NCI-H1105 (cell line): Measurements from ENCODE around the gene COL8A1.
"Not testable (repeated sequence)": the region's sequence is repeated elsewhere in the genome, so short reads cannot be mapped to it uniquely, and the experiment has no call there.

ENCODE experiments used
- DNase-seq: peaks from one replicate; lab custom pipeline; 2025; lab: John Stamatoyannopoulos, UW

Gene COL8A1

DNA sequence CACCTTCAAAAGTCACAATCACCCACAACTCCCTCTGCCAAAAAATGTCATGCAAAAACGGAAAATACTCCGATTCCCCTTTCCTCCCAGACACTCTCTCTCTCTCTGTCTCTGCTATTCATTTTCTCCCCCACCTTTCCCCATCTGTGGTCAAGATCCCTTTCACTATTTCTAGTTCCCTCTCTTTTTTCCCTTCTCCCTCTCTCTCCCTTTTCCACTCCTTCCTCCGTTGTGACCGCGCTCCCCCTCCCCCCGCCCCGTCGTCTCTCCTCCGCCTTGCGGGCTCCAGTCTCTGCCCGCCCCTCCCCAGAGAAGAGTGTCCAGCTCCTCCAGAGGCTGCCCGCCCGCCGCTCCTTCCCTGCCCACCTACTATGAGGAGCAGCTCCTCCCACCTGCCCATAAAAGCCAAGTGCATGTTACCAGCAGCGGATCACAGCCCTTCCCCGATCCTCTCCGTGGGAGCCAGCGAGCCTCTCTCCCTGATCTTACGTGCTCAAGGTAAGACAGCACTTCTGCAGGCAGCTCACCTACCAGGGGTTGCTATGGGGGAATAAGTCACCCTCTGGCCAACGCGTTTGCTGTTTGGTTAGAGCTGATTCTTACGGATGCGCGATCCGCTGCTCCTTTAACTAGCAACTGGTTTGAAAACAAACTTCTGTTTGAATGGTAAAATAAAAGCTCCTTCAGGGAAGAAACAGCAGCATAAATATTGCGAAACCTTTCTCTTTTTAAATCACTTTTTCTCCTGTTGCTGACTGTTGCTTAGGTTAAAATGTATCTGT, at the start of gene COL8A1:
TSS of gene COL8A1 (plus strand) at position 428 of the 782 bp plus-strand sequence. CDS start 152,089 bp downstream, outside the sequence.
- no peak for DNase-seq

DNA sequence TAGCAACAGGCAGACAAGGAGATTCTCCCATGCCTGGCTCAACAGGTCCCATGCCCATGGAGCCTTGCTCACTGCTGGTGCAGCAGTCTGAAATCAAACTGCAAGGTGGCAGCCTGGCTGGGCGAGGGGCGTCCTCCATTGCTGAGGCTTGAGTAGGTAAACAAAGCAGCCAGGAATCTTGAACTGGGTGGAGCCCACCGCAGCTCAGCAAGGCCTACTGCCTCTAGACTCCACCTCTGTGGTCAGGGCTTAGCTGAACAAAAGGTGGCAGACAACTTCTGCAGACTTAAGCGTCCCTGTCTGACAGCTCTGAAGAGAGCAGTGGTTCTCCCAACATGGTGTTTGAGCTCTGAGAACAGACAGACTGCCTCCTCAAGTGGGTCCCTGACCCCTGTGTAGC, 49.2 kb upstream of the COL8A1 start:
- DNase-seq: not testable (repeated sequence)

- DNase-seq: no peak
These were observed 38.5 kb upstream of the COL8A1 start for GRCh38 chr3:99599894-99600293.

GRCh38 chr3:99601515-99601914, 36.9 kb upstream of the COL8A1 start:
- DNase-seq: no peak

- no peak for DNase-seq
These were observed 36.2 kb upstream of the COL8A1 start for GRCh38 chr3:99602183-99602582.

- DNase-seq: no peak
These were observed 31.2 kb upstream of the COL8A1 start for GRCh38 chr3:99607151-99607550.

DNA sequence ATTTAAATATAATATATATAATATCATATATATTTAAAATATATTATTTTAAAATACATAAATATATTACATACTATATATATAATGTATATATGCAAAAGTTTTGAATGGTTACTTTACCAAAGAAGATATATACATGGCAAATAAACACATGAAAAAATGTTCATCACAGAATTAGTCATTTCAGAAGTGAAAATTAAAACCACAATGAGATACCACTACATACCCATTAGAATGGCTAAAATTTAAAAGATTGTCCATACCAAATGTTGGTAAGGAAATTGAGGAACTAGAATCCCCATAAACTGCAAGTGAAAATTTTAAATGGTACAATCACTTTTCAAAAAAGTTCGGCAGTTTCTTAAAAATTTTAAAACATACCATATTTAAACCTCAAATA, 23.6 kb upstream of the COL8A1 start:
- DNase-seq: no peak

GRCh38 chr3:99620077-99620767, 18.2 kb upstream of the COL8A1 start:
- DNase-seq: no peak

DNA sequence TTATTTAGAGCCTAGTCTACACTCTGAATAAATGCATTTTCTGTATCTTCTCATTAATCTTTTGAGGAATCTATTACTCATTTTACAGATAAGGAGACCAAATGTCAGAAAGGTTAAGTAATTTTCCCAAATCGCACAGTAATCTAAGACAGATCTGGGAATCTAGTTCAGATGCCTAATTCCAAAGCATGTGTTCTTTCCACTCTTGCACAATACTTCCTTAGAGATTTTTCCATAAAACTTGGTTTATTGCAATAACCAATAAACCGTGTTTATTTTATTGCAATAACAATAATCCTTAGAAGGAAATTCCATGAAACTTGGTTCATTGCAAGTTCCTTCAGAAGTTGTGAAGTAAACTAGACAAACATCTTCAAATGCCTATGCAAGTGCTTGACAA, 17.4 kb upstream of the COL8A1 start:
- DNase-seq: no peak

GRCh38 chr3:99624496-99625236, 13.7 kb upstream of the COL8A1 start:
- DNase-seq: no peak

DNA sequence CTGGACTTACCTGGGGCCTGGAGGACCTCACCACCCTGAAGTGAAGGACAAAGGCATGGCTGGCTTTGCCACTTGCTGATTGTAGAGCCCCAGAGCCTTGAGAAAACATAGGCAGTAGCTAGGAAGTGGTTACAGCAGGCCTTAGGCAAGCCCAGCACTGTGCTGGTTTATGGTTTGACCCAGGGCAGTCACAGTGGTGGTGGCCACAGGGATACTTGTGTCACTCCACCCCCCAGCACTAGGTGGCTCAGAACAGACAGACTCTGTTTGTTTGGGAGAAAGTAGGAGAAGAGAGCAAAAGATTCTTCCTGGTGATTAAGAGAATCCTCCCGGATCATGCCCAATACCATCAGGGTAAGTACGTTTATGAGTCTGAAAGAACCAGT, 13.2 kb upstream of the COL8A1 start:
- DNase-seq: no peak

DNA sequence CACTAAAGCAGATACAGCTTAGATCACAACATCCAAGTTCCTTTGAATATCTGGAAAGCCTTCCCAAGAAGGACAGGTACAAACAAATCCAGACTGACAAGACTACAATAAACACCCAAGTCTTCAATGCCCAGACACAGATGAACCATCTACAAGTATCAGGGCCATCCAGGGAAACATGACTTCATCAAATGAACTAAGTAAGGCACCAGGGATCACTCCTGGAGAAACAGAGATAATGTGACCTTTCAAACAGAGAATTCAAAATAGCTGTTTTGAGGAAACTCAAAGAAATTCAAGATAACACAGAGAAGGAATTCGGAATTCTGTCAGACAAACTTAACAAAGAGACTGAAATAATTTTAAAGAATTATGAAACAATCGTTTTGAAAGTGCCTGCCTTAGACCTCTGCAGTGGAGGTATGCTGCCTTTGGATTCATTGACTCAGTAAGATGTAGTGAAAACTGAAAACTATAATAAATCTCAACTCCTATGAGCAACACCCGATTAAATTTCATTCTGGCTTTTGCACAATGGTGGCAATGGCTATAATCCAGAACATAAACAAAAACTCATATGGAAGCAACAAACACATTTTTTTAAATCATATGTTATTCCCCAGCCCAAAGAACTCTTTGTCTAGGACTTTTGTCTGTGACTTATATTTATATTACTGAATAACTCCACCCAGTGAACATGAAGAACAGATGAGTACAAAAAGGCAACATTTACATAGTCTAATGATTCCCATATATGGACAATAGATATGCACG, 12.6 kb upstream of the COL8A1 start:
- no peak for DNase-seq

GRCh38 chr3:99626417-99626788, 12.0 kb upstream of the COL8A1 start:
- DNase-seq: no peak

DNA sequence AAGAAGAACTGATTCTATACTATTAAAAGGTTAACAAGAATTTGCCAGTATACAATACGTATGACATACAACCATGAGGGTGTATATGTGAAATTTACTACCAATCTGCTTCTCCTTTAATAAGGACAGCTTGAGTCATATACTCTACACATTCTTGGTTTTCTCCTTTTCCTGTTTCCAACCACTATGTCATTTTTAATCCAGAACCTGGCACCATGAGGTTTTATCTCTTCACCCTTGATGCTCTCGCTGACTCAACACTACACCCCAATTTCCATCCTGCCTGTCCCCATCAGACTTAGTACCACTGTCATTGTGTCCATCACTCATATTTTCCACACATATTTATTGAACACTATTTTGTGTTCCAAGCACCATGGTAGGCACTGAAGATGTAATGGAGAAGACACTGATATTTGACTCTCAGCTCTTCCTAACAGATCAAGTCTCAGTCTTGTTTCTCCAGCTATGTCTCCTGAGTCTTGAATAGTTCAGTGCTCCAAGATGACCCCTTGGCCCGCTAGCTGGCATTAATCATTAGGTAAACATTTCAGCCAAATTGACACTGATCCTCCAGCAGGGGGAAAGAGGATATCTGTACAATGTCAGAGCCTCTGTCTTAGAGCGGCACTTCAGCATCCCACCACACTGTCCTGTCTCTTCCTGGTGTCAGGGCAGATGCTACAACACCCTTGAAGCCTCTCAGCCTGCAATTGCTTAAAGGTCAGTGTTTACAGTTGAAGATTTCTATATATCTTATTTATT, 11.2 kb upstream of the COL8A1 start:
- no peak for DNase-seq

- DNase-seq: no peak
These were observed 7.6 kb upstream of the COL8A1 start for GRCh38 chr3:99630815-99631214.

GRCh38 chr3:99633887-99634558, 4.4 kb upstream of the COL8A1 start:
- DNase-seq: no peak

GRCh38 chr3:99634881-99635280, 3.5 kb upstream of the COL8A1 start:
- DNase-seq: no peak

DNA sequence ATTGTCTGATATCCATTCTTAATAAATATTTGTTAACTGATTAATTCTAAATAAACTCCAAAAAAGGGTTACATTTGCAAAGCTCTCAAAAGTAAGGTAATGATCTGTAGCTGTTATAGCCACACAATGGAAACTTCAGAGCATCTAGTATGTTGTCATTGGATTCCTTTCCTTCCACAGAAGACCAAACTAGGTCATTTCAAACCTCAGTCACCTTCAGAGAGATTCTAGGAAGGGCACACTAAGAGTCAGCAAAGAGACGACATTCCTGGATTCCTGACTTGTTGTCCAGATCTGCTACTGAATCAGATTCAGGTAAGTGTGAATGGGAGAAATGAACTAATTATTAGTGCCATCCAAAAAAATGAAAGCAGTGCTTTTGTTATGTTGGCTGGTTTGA, 3.0 kb upstream of the COL8A1 start:
- DNase-seq: no peak

GRCh38 chr3:99637016-99637367, 1.4 kb upstream of the COL8A1 start:
- no peak for DNase-seq

DNA sequence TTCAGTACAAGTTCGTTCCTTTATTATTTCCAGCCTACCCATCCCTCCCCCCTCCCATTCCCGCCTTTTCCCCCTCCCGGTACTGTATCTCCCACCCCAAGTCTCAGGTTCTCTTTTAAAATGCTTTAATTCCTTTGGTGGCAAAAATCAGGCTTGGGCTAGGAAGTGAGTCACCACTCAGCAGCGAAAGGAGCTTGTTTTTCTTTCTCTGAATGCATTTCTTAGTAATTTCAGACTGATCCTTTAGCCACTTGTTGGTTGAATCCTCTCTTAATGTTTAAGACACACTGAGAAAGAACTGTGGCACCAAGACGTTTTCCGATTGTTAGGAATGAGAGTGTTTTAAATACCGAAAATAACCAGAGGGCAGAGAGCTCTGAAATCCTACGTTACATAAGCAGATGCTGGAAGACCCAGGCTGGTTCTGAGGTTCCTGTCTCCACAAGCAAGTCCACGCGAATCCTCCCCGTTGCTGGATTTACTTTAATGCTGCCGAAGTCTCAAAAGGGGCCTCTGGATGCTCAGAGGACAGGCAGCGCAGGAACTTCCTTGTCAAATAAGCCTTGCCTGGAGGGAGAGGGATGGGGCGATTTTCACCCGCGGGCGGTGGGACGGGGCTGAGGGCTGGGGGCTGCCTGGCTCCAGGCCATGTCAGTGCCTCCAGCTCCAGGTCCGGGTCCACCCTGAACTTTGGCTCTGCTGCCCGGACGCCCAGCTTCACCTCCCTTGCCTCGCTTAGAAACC, 854 bp upstream of the COL8A1 start:
- no peak for DNase-seq
